BE2C (cell line): Measurements from ENCODE around the gene PP2D1.

ENCODE experiments used
- DNase-seq: peaks from one replicate; pipeline ENCODE4 v3.0.0-alpha.2; 2020
- H3K27me3 ChIP-seq: fragments of 250-450 bp; sonication (Bioruptor Pico); 2 replicates; pipeline ENCODE4 v1.5.1; 2020; ENCODE audit warnings: mild to moderate bottlenecking
- H3K36me3 ChIP-seq: fragments of 250-450 bp; sonication (Bioruptor Pico); 2 replicates; pipeline ENCODE4 v1.5.1; 2020; ENCODE audit warnings: mild to moderate bottlenecking
- H3K4me1 ChIP-seq: fragments of 250-450 bp; sonication (Bioruptor Pico); 2 replicates; pipeline ENCODE4 v1.5.1; 2020
- H3K4me3 ChIP-seq: 2 replicates; pipeline ENCODE4 v1.5.1; 2011; ENCODE audit warnings: low read depth, low read length
- H3K9me3 ChIP-seq: fragments of 250-450 bp; sonication (Bioruptor Pico); 2 replicates; pipeline ENCODE4 v1.5.1; 2020
- TF ChIP-seq, protein P1 (sequence below): IDR thresholded peaks from 2 replicates; pipeline ENCODE4 v1.5.1; 2012; ENCODE audit warnings: mild to moderate bottlenecking, low read depth, low read length

Gene PP2D1

GRCh38 chr3:20055842-20056241 is 43.8 kb upstream of the PP2D1 start:
- no peaks in the 10 kb centered on the region for H3K27me3 ChIP-seq
- no peaks in the 10 kb centered on the region for H3K36me3 ChIP-seq
- no peak for DNase-seq
- no peaks in the 10 kb centered on the region; the same call in 1 of the 2 replicates for H3K4me1 ChIP-seq
- TF ChIP-seq, protein P1, sequence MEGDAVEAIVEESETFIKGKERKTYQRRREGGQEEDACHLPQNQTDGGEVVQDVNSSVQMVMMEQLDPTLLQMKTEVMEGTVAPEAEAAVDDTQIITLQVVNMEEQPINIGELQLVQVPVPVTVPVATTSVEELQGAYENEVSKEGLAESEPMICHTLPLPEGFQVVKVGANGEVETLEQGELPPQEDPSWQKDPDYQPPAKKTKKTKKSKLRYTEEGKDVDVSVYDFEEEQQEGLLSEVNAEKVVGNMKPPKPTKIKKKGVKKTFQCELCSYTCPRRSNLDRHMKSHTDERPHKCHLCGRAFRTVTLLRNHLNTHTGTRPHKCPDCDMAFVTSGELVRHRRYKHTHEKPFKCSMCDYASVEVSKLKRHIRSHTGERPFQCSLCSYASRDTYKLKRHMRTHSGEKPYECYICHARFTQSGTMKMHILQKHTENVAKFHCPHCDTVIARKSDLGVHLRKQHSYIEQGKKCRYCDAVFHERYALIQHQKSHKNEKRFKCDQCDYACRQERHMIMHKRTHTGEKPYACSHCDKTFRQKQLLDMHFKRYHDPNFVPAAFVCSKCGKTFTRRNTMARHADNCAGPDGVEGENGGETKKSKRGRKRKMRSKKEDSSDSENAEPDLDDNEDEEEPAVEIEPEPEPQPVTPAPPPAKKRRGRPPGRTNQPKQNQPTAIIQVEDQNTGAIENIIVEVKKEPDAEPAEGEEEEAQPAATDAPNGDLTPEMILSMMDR = no peak
- H3K4me3 ChIP-seq = no peak overlapping the region
- no peaks in the 10 kb centered on the region for H3K9me3 ChIP-seq

DNA sequence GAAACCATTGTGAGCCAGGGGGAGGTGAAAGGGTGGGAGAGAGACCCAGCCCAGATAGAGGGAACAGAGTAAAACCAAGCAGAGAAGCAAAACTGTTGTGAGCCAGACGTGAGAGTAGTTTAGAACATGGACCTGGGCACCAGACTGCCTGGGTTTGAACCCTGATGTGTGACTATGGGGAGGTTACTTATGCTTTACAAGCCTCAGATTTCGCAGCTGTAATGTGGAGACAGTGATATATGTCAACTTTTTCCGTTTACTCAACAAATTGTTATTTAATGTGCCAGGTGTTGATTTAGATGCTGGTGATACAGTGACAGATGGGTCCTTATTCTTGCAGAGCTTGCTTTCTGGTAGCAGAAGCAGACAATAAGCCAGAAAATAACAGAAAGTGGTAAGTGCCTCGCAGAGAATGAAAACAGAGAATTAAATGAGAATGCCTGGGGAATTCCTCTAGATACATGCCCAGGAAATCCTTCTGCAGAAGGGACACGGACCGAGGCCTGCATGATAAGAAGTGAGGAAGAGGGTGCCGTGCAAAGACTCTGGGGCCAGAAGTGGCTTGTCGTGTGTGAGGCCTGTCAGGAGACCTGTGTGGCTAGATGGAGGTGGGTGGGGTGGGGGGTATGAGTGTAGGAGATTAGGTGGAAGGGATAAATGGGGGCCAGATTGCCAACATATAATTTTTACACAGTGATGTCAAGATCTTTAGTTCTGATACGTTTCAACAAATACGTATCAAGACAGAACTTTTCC is 43.1 kb upstream of the PP2D1 start:
- Histone ChIP-seq H3K4me1 (no peaks in the 10 kb centered on the region; the same call in 1 of the 2 replicates), H3K4me3 (no peak overlapping the region), H3K27me3 (no peaks in the 10 kb centered on the region), H3K36me3 (no peaks in the 10 kb centered on the region), H3K9me3 (no peaks in the 10 kb centered on the region)
- DNase-seq = no peak
- TF ChIP-seq, protein P1 = no peak

DNA sequence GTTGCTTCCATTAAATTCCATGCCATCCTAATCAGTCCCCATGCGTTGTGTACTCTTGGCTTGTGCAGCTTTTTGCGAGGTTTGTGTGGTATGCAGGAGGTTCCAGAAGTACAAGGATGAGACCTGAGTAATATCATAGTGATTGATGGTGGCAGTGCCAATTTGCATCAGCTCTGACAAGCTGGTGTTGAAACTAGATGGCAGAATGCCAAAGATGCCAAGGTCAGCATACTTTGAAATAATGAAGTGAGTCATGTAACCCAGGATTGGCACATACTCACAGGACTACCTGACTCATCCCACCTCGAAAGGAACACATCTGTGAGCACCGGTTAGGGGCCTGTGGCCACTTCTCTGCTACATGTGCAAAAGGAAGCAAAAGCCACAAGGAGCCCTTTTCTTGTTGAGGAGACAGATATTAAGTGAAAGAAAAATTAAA is 42.5 kb upstream of the PP2D1 start:
- H3K36me3 ChIP-seq = no peaks in the 10 kb centered on the region
- no peaks in the 10 kb centered on the region; the same call in 1 of the 2 replicates for H3K4me1 ChIP-seq
- H3K27me3 ChIP-seq = no peaks in the 10 kb centered on the region
- no peak overlapping the region for H3K4me3 ChIP-seq
- TF ChIP-seq, protein P1 = no peak
- no peaks in the 10 kb centered on the region for H3K9me3 ChIP-seq
- DNase-seq = peak; percentile 36

DNA sequence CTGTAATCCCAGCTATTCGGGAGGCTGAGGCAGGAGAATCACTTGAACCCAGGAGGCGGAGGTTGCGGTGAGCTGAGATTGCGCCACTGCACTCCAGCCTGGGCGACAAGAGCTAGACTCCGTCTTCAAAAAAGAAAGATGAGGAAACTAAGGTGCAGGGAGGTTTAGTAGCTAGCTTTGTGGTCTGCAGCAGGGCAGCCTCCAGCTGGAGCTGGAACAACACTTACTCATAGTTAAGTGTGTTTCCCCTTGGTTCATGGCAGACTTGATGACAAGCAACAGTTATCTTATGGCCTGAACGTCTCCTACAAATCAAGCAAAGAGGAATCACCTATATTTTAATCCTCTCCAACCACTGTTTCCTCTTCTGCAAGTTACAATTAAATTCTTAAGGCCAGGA is 40.8 kb upstream of the PP2D1 start:
- Histone ChIP-seq H3K4me3 (no peak overlapping the region), H3K36me3 (no peaks in the 10 kb centered on the region), H3K27me3 (no peaks in the 10 kb centered on the region), H3K9me3 (no peaks in the 10 kb centered on the region), H3K4me1 (no peaks in the 10 kb centered on the region; the same call in 1 of the 2 replicates)
- DNase-seq = no peak
- TF ChIP-seq, protein P1 = no peak

- Histone ChIP-seq H3K27me3 (no peaks in the 10 kb centered on the region), H3K36me3 (no peaks in the 10 kb centered on the region), H3K4me1 (no peaks in the 10 kb centered on the region; the same call in 1 of the 2 replicates), H3K4me3 (no peak overlapping the region), H3K9me3 (no peaks in the 10 kb centered on the region)
- TF ChIP-seq, protein P1 = no peak
- DNase-seq = no peak
Measured at GRCh38 chr3:20051123-20051806, 39.2 kb upstream of the PP2D1 start.
